NT2/D1 (cell line): Measurements from ENCODE around the gene LILRB5.
"Not testable (repeated sequence)": the region's sequence is repeated elsewhere in the genome, so short reads cannot be mapped to it uniquely, and the experiment has no call there.

Experiments
- DNase-seq: peaks from one replicate; pipeline ENCODE4 v3.0.0-alpha.2; 2011; ENCODE audit warnings: low read depth, low spot score
- H3K27me3 ChIP-seq: 2 replicates; pipeline ENCODE4 v1.6.0; 2011; ENCODE audit warnings: mild to moderate bottlenecking; ENCODE audit not compliant: insufficient read length, insufficient read depth
- H3K36me3 ChIP-seq: 2 replicates; pipeline ENCODE4 v1.6.1; 2011; ENCODE audit warnings: mild to moderate bottlenecking, low read length, mixed read lengths; ENCODE audit not compliant: insufficient read depth, insufficient read length
- H3K4me1 ChIP-seq: 2 replicates; pipeline ENCODE4 v1.5.1; 2011; ENCODE audit not compliant: insufficient read depth, insufficient read length
- H3K4me3 ChIP-seq: 2 replicates; pipeline ENCODE4 v1.5.1; 2011; ENCODE audit warnings: low read depth; ENCODE audit not compliant: insufficient read length
- H3K9ac ChIP-seq: 2 replicates; pipeline ENCODE4 v1.6.0; 2011; ENCODE audit warnings: low read depth; ENCODE audit not compliant: insufficient read length
- H3K9me3 ChIP-seq: 2 replicates; pipeline ENCODE4 v1.5.1; 2011; ENCODE audit warnings: mild to moderate bottlenecking, low read length; ENCODE audit not compliant: insufficient read depth
- SUZ12 ChIP-seq: IDR thresholded peaks from 2 replicates; pipeline ENCODE4 v1.6.1; 2011; ENCODE audit not compliant: insufficient read length, insufficient read depth; ENCODE audit errors: extremely low read depth
- YY1 ChIP-seq: IDR thresholded peaks from 2 replicates; pipeline ENCODE4 v1.6.1; 2011; ENCODE audit not compliant: insufficient read length, insufficient read depth
- ZNF274 ChIP-seq: IDR thresholded peaks from 2 replicates; pipeline ENCODE4 v1.6.1; 2011; ENCODE audit warnings: mild to moderate bottlenecking, low read depth, low read length

Gene LILRB5

GRCh38 chr19:54279406-54279962, 22.4 kb upstream of the LILRB5 start:
- no peak for TF ChIP-seq SUZ12
- H3K9ac ChIP-seq = no peak overlapping the region
- H3K9me3 ChIP-seq = no peaks in the 10 kb centered on the region
- no peak for DNase-seq
- no peak overlapping the region for H3K4me3 ChIP-seq
- no peaks in the 10 kb centered on the region for H3K36me3 ChIP-seq
- no peaks in the 10 kb centered on the region for H3K4me1 ChIP-seq
- H3K27me3 ChIP-seq = peaks cover 8% of the 10 kb centered on the region

- H3K27me3 ChIP-seq, H3K9ac ChIP-seq, H3K9me3 ChIP-seq, DNase-seq, H3K4me3 ChIP-seq, H3K36me3 ChIP-seq, H3K4me1 ChIP-seq: not testable (repeated sequence)
Observed at GRCh38 chr19:54278571-54279195, 21.6 kb upstream of the LILRB5 start.

DNA sequence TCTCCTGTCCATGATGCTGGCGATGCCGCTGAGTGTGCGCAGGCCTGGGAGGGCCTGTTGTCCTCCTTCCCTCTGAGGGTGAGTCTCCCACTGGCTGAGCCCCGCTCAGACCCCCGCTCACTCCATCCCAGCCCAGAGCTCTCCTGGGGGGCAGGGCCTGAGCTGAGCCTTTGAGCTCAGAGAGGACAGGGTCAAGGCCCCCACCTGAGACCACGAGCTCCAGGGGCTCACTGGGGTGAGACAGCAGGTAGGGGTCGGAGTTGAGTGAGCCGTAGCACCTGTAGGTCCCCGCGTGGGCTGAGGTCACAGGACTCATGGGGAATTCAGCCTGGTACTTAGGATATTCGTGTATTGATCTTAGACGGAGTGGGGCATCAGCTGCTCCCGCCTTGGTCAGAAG, 21.0 kb upstream of the LILRB5 start:
- H3K9me3 ChIP-seq, H3K4me3 ChIP-seq, DNase-seq, H3K36me3 ChIP-seq, H3K9ac ChIP-seq, H3K27me3 ChIP-seq, H3K4me1 ChIP-seq: not testable (repeated sequence)

DNA sequence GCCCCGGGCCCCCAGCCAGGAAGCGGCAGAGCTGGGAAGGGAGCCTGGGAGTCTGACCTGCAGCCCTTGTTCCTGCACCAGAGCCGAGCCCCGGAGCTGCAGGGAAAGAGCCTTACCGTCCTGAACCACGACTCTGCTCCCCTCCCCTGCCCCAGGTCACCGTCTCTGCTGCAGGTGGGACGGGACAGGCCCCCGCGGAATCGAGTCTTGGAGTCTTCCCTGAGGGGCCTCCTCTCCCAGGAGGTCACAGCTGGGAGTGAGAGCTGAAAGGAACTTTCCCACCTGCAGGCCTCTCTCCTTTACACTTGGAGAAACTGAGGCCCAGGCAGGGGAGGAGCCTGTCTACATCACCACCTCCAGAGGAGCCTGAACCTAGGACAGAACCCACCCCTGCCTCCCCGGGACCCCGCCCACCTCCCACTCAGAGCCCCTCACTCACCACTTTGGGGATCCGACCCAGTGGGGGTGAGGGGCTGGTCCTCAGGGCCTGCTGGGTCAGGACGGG, 20.1 kb upstream of the LILRB5 start:
- not testable (repeated sequence) for H3K4me1 ChIP-seq, H3K27me3 ChIP-seq, H3K9ac ChIP-seq, H3K36me3 ChIP-seq, H3K4me3 ChIP-seq, DNase-seq, H3K9me3 ChIP-seq

GRCh38 chr19:54275951-54276350, 18.9 kb upstream of the LILRB5 start:
- H3K36me3 ChIP-seq = no peaks in the 10 kb centered on the region
- no peaks in the 10 kb centered on the region for H3K4me1 ChIP-seq
- no peaks in the 10 kb centered on the region for H3K27me3 ChIP-seq
- no peak for DNase-seq
- no peak overlapping the region for H3K4me3 ChIP-seq
- H3K9ac ChIP-seq = no peak overlapping the region
- TF ChIP-seq SUZ12 (no peak), ZNF274 (no peak), YY1 (no peak)
- H3K9me3 ChIP-seq = no peaks in the 10 kb centered on the region

DNA sequence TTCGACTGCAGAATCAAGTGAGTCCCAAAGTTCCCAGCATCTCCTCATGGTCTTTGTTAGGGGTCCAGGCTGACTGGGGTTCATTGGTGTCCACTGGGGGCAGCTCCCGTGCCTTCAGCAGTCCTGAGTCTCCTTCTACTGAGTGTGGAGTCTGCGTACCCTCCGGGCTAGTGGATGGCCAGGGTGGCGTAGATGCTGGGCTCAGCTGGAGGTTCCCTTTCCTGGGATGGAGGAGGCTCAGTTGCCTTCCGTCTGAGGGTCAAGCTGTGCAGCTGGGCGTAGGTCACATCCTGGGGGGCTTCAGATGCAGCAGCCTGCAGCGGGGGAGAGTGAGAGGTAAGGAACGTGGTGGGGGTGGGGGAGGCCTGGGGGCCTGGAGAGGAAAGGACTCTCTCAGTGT, 17.4 kb upstream of the LILRB5 start:
- H3K27me3 ChIP-seq, H3K4me1 ChIP-seq: not testable (repeated sequence)

DNA sequence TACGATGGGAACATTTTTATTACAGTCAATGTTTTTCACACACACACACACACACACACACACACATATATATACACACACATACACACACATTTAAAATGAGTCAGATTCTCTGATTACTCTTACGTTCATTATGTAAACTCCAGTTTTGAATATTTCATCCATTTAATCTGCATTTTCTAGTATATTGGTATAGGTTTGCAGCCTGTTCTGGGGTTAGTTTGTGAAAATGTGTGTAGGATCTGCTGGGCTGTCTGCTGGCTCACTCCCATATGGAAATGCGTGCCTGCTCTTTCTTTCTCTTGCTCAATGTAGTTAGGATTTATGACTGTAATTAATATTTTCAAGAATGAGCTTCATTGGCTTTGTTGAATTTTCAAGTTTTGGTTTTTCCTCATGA, 16.7 kb upstream of the LILRB5 start:
- Histone ChIP-seq H3K4me3 (no peak overlapping the region), H3K27me3 (no peaks in the 10 kb centered on the region), H3K9ac (no peak overlapping the region), H3K9me3 (no peaks in the 10 kb centered on the region), H3K36me3 (no peaks in the 10 kb centered on the region), H3K4me1 (no peaks in the 10 kb centered on the region)
- TF ChIP-seq SUZ12 (no peak), ZNF274 (no peak)
- no peak for DNase-seq

More for the DNA sequence above, 17.4 kb upstream of the LILRB5 start:
- not testable (repeated sequence) for H3K4me3 ChIP-seq, H3K9ac ChIP-seq, H3K36me3 ChIP-seq, DNase-seq, H3K9me3 ChIP-seq

DNA sequence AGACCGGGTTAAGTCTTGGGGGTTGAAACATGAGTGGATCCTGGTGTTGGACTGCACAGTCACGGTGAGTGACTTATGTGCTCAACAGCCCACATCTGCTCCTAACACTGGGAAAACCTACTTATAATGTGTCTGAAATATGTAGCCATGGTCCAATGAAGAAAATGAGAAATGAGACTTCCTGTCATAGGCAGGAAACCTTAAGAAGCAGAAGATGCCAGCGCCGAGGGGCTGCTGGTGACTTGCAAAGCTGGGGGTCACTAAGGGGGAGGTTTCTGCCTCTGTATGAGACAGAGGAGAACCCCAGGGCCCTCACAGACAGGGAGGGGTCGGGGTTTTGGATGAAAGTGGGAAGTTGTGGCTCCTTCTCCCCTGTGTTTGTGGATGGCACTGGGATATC, 15.1 kb upstream of the LILRB5 start:
- H3K9me3 ChIP-seq, H3K36me3 ChIP-seq, H3K27me3 ChIP-seq, H3K4me3 ChIP-seq, H3K9ac ChIP-seq, DNase-seq, H3K4me1 ChIP-seq: not testable (repeated sequence)

DNA sequence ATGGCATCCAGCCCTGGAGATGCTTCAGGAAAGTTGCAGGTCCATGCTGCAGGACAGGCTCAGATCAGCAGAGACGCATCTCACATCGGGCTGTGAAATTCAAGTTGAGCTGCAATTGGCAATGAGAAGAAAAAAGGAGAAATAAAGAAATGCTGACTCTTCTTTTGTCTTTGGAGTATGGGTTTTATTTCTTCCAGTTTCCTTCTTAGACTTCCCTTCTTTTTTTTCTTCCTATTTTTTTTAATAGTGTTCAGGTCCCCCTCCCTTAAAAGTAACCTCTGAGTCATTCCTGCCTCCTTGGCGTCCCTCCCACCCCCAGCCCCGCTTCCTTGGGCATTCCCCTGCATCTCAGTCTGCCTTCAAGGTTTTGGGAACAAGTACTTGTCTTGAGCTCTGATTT, 14.5 kb upstream of the LILRB5 start:
- not testable (repeated sequence) for H3K4me1 ChIP-seq, H3K4me3 ChIP-seq, H3K36me3 ChIP-seq, H3K9ac ChIP-seq, H3K9me3 ChIP-seq, H3K27me3 ChIP-seq, DNase-seq
